NCI-H2107 treated with DMSO at 0.1 percent for 48 hours (cell line): ENCODE data around the gene TMEM179B.

Source experiments
- DNase-seq: peaks from one replicate; lab custom pipeline; 2025; ENCODE audit not compliant: unreplicated experiment; lab: John Stamatoyannopoulos, UW

TMEM179B gene

DNA sequence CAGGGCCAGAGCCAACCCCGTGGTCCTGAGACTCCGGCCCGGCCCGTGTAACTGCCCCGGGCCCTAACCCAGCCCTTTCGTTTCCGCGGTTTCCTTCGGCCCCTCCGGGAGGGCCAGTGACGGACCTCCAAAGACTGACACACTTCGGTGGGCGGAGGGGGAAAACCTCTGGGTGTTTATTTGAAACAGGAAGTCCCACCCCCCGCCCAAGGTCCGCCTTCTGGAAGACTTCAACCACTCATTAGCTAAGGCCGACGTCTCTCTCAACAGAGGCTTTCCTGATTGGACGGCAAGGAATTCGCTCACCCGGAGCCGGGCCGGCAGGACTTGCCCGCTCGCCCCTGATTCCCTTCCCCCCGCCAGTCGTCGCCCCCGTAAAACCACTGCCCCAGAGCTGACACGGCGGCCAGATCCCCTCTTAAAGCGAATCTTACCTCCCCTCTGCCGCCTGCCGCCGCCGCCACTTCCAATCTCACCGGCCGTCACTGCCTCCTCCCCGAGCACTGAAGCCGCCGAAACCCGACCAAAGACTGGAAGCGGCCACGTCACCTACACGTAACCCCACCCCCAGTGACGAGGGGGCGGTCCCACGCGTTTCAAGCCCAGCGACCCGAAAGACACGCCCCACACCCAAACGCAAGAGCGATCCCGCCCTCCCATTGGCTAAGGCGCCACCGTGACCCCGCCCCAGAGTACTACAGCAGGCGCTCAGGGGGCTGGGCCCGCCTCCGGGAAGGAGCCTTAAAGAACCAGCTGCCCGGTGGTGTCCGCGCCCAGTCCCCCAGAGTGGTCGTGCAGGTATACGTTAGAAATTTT, 44.5 kb downstream of the TMEM179B start, which contains the start of gene STX5:
TSS of gene STX5 (minus strand) at position 532 of the 816 bp plus-strand sequence. CDS start 808 bp downstream, outside the sequence.
- DNase-seq, result peak; percentile 97

- DNase-seq, result no peak
These were observed 45.4 kb downstream of the TMEM179B start, which contains the start of gene TEX54 for GRCh38 chr11:62832336-62833234. TEX54 (minus strand) TSS chr11:62832841.

- DNase-seq, result no peak
These were observed 48.1 kb downstream of the TMEM179B start for GRCh38 chr11:62835336-62835735.

DNA sequence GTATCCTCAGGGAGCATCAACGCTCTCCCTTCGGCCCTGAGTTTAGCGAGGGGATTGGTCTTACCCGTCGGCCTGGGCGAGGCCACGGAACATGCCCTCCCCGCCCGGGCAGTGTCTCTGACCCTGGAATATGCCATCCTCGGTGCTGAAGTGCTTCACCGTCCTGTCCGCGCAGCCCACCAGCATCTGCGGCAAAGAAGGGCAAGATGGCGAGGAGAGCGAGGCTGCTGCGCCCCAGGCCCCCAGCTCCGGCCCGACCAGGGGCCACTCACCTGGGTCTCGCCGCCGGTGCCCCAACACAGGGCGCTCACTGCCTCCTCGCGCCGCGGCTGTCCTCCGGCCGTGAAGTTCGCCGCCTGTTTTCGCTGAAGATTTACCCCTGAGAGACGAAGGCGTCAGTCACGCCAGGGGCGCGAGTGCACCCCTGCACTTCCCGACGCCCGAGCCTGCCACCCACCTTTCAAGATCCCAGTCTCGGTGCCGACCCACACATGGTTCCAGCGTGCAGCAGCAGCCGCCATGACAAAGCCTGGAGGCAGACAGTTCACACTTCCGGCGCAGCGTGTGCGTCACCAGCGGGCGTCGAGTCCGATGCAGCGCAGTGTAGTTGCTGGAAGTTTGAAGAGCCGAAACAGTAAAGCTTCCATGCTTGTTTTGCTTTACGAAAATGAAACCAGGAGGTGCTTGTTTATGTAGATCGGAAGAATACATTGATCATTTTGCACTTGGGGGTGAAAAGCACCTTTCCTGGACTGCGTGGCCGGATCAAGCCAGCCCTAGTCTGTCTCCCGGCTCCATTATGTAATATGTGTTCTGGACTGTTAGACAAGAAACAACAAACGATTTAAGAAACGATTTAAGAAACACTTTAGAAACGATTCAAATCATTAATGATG, 52.1 kb downstream of the TMEM179B start, which contains the start of gene WDR74:
TSS of gene WDR74 (minus strand) at position 541 of the 896 bp plus-strand sequence. CDS start at position 521, 20 bp downstream.
- peak; percentile 90 for DNase-seq
